ENCODE measurements around the gene GNAS.

The GNAS gene

DNA sequence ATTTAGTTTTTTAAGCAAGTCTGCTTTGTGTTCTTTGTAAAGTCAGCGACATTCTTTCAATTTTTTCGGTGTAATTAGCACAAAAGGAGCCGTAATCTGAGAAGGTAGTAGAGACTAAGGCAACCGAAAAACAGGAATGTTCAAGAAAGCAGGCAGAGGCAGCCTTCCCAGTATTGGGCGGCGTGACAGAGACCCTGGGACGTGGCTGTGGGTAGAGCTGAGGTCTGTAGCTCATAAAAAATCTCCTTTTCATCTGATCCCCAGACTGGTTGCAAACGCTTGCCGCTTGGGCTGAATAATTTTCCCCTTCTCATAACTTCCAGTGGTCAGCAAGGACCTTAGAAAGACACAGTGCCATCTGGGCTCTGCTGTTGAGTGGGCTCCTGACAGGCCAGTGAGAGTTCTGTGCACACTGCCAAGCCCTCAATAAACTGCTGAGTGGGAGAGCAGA, 30.8 kb downstream of the GNAS start:
- DNase-seq, result no peak

DNA sequence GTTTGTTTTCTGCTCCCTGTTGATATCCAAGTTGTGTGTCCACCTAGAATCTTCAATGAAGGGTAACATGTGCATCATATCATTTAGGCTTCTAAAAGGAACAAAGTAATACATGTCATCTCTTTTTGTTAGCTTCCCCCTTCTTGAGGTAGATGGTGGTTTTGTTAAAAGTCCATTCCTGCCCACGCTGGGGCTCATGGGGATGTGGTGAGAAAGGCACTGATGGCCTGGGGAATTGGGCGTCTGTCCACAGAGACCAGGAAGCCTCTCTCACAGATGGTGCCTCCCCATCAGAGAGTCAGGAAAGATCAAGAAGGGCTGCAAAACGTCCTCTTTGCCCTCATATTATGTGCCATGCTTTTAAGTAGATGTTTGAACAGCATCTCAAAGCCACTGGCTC, 32.5 kb downstream of the GNAS start:
- DNase-seq, result no peak

DNA sequence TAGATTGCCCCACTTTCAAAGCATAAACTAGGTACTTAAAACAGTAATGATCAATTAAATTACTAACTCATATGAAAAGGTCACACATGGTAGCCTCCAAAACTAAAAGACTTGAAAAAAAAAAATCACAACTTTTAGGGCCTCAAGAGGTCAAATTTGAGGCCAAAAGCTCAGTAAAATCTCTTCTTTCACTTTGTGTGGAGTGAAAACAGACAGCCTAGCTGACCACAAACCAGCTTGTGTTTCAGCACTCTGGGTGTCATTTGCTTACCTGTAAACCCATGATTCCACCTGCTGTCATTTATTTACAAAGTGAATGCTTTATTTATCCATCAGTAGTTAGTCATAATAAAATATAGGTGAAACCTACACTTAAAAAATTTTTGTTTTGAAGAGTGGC, 34.0 kb downstream of the GNAS start:
- DNase-seq, result no peak

DNA sequence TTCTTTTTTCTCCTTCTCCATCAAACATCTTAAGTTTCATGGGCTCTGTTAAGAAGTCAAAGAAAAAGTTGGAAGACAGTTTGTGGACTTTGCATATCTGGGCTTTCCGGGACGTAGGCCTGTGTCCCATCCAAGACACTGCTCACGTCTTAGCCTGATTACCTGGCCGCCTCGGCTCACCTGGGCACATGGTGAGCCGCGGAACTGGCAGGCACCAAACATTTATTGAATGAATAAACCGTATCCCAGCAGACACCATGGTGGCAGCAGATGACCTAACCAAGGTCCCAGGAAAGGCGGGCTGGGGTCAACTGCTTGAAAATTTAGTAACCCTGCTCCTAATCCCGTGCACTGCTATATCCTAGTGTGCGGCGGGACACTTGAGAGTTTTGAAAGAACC, 35.6 kb downstream of the GNAS start:
- no peak for DNase-seq

DNA sequence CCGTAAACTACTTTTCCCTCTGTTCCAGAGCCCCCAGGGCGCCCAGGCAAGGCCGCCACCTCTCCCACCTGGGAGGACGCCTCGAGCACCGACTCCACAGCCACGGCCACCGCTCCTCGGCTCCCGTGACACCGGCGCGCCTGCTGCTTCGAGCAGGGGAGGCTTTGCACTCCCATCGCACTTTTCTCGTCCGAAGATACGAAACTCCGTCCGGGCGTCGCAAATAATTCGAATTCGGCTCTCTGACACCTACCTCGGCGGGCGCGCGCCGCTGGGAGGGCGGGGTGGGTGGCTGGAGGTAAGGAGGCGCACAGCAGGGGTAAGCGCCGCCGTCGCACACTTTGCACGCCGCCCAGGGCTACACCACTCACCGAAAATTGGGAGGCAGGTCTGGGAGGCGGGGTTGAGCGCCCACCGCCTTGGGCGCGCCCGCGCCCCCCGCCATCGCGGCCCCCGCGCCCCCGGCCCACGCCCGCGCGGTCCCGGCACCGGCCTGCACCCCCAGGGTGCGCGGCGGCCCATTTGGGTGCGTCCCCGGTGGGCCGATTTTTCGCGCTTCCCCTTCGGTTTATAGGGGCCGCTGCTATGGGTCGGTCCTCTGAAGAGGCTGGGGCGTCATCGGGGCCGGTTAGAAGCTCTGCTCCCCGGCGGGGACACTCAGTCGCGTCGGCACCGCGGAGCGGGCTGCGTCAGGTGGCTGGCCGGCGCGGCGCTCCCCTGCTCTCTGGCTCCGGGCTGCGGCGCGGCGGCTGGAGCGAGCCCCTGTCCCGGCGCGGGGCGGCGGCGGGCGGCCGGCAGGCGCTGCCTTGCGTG, 36.2 kb downstream of the GNAS start:
- peak; percentile 61 for DNase-seq

DNA sequence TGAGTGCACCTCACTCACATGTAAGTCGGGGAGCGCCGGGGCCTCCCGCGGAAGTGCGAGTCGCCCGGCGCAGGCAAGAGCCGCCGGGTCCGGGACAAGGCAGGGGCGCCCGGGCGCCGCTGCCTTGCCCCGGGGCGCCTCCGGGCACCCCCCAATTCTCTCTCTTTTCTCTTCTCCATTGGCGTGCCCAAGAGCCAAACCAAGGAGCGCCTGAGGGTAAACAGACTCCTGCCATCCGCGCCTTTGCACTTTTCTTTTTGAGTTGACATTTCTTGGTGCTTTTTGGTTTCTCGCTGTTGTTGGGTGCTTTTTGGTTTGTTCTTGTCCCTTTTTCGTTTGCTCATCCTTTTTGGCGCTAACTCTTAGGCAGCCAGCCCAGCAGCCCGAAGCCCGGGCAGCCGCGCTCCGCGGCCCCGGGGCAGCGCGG, 36.8 kb downstream of the GNAS start:
- DNase-seq, result no peak

DNA sequence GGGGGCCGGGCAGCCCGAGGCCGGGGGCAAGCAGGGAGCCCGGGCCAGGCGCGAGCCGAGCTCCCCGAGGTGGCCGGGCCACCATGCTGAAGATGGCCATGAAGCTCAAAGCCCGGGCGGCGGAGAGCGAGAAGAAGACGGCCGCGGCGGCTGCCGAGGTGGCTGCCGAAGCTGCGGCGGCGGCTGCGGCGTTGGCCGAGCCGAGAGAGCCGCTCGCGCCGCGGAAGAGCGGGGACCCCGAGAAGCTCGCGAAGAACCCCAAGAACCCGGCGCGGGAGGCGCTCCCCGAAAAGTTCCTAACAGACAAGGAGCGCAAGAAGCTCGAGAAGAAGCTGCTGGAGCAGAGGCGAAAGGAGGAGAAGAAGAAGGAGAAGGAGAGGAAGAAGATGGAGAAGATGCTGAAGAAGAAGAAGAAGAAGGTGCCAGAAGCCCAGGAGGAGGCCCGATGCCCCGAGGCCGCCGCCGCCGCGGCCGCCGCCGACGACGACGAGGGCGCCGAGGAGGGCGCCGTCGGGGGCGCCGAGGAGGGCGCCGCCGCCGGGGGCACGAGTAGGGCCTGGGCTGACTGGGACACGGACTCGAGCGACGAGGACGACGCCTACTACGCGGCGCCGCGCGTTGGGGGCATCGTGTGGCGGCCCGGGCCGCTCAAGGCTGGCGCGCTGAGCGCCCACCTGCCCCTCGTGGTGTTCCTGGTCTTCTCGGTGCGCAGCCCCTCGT, 37.4 kb downstream of the GNAS start:
- no peak for DNase-seq

DNA sequence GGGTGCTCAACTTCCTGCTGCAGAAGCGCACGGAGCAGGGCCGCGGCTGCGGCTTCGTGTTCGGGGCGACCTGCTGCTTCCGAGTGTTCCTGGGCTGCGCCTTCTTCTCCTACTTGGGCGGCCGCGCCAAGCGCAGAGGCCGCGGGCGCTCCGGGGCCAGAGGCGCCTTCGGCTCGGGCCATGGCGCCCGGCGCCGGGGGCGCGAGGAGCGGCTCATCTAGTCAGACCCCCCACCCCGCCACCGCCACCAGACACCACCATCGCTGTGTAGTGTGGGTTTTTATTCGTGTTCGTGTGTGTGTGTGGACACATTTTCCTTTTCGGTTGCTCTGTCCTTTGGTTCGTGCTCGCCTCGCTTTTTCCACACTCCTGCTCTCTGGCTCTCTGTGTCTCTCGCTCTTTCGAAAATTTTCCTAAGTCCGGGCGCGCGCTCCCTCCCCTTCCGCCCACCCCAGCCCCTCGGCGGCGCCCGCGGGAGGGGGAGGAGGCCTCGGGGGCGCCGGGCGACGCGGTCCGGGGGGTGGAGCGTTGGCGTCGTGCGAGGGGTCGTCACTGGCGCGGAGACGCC, 38.1 kb downstream of the GNAS start:
- peak; percentile 72 for DNase-seq

DNA sequence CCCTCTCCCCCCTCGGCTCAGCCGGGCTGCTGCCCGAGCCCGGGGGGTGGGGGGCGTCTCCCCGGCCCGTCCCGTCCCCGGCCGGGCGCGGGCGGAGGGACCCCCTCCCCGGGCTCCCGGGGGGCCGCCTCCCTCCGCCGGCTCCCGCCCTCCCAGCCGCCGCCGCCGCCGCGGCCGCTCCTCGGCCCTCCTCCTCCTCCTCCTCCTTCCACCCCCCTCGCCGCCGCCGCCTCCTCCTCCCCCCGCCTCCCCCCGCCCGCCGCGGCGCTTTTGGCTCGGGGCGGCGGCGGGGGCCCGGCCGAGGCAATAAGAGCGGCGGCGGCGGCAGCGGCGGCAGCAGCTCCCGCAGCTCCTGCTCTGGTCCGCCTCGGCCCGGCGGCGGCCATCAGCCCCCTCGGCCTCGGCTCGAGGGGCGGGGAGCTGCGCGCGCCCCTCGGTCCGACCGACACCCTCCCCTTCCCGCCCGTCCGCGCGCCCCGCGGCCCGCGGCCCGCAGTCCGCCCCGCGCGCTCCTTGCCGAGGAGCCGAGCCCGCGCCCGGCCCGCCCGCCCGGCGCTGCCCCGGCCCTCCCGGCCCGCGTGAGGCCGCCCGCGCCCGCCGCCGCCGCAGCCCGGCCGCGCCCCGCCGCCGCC, 38.7 kb downstream of the GNAS start:
- DNase-seq, result peak; percentile 72

DNA sequence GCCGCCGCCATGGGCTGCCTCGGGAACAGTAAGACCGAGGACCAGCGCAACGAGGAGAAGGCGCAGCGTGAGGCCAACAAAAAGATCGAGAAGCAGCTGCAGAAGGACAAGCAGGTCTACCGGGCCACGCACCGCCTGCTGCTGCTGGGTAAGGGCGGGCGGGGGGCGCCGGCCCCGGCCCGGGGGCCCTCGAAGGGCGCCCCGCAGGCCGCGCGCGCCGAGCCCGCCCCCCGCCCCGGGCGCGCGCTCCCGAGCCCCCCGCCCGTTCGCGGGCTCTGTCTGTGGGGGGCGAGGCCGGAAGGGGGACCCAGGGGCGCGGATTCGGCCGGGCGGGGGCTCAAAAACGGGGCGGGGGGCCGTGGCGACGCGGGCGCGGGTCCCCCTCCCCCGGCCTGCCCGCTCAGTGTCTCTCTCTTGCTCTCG, 39.2 kb downstream of the GNAS start:
- peak; percentile 45 for DNase-seq

DNA sequence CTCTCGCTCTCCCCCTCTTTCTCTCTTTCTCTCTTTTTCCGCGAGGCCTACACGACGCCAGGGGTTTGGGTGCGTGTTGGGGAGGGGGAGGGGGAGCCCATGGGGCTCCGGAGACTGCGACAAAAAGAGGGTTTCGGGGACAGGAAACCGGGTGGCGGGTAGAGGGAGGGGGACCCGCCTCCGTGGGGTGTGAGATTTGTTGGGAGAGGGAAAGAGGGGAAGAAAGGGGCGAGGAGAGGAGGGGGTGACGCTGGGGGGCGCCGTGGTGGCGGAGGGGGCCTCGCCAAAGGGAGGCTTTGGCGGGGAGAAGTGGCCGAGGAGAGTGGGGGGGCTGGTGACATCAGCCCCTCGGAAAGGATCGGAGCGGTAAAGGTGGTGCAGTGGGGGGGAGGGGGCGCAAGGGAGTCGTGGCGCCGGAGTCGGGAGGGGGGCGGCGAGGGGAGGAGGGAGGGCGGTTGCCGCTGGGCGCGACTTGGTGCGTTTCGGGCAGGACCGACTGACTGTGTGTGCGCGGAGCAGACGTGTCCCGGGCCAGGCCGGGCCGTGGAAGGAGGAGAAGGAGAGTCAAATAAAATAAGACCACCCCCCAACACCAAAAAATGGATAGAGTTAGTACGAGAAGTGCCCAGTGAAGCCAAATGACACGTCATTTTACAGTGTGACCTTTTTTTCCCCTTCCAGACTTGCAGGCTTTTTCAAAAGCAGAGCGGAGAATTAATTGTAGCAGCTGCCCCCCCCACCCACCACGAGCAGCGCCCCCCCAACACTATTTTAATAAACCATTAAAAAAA, 39.8 kb downstream of the GNAS start:
- DNase-seq, result peak; percentile 74

DNA sequence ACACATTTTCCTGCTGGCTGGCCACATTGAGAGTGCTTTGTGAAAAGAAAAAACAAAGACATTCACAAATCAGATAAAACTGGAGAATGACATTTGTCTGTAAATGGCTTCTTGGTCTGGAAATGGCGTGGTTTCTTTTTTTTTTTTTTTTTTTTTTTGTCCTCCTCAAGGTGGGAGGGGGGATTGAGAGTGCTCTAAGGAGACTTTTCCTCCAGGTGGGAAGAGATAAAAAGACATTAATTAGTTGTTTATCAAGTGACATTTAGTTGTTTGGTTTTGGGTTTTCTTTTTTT, 40.4 kb downstream of the GNAS start:
- peak; percentile 45 for DNase-seq

DNA sequence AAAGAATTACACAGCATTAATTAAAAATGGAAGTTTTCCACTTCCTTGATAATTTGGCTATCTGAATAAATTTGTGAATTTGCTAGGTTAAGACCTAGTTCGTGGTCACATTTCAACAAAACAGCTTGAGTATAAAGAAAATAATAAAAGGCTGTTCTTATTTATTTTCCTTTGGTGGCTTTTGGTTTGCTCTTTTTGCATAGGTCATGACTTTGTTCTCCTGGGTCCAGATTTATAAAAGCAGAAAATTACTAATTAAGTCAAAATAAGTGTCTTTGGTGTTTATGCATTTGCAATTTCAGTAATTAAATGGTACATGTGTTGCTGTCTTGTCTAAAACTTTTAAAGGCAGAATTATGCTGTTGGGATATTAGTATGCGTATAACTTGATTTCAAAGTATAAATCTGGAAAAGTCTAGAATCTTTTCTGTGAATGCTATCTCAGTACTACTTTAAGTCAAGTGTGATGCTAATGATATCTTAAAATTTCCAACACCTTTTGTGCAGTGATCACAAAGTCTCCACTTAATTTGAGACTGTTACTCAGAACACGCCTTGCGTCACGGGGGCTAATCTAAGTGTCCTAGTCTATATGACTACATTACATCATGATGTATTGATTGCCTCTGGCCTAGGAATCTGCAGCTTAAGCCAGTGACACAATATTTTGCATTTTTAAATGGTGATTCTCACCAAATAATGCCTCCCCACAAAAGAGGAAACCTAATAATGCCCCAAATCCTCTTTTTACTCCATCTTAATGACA, 41.0 kb downstream of the GNAS start:
- DNase-seq, result no peak

DNA sequence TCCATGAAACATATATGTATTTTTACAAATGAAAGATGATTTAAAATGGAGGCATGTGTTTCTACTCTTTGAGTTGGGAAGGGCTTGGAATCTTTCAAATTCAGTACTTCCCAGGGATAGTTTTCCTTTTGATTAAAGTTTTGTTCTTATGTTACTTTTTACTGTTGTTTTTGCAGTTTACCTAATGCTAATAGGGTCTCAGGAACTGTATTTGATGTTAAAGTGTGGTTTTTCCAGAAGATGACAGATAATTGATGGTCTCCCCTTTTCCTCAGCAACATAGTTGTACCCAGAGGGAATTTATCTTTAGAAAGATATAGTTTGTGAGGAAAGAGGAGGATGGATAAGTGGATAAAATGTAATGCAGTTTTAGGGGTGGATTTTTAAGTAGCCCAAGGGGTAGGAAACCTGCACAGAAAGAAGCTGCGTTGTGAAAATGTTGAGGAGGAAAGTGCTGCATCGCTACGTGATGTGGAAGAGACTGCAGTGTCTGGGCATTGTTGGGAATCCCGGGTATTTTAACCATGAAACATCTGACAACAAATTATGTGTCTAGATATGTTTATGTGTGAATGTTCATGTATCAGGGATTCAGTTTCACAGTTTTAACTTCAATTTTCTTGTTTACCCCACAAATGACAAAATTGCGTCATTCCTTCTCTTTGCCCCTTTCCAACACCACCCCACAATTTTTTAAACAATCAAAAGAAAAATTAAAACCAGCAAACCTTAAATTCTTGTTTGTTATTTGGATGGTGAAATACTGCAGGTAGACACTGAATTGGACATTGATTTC, 42.3 kb downstream of the GNAS start:
- no peak for DNase-seq

DNA sequence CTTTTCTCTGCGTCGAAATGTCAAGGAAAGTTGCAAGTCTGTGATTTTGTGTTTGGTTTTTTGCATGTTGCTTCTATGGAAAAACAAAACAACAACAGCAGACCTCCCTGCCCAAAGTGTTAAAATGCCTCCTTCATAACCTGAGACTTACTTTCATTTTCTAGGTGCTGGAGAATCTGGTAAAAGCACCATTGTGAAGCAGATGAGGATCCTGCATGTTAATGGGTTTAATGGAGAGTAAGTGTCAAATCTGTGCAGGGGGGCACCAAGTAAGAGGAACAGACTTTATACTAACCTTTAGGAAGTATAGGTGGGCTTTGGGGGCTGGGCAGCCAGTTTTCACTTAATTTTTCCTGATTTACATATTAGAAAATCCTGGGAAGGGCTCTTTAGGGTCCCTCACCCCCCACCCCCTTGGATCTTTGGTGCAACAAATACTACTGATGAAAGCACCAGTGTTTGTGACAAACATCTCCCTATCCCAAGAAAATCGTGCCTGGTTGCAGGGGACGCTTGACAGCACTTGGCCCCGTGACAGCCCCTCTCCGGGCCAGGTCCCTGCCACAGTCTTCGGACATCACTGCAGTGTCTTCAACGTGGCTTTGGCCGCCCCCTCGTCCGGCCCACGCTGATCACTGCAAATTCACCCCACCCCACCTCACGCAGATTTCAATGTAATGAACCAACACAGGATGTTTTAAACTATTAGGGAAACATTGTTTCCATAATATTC, 43.1 kb downstream of the GNAS start:
- no peak for DNase-seq

DNA sequence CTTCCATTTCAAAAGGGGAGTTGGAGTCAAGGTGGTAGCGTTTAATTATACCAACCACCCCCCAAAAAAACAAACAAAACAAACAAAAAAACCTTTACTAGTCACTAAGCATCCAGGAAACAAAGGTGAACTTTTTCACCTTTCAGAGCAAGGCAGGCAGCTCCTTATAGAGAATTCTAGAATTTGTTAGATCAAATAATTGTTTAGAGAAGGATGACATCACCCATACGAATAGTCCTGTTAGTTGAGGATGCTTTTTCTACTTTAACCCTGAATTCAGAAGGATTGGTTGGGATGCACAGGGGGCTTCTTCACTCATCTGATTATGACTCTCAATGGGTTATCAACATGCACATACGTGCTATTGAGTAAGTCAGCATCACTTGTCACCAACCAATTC, 44.3 kb downstream of the GNAS start:
- DNase-seq, result no peak

DNA sequence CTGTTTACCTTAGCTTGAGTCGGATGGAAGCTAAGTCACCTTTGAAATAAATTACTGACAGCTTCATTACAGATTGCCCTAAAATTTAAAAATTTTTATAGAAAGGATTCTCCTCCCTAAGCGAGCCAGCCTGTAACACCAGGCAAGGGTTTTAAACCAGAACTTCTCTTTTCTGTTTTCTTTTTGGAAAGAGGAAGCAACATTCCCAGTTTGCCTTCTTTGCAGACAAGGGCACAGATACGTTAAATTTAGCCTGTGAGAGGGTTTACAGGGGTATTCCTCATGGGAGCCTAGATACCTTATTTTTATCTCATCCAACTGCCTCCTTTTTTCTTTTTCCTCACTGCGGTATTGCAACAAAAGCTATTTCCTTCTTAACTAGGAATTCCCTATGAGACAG, 45.0 kb downstream of the GNAS start:
- DNase-seq, result no peak

DNA sequence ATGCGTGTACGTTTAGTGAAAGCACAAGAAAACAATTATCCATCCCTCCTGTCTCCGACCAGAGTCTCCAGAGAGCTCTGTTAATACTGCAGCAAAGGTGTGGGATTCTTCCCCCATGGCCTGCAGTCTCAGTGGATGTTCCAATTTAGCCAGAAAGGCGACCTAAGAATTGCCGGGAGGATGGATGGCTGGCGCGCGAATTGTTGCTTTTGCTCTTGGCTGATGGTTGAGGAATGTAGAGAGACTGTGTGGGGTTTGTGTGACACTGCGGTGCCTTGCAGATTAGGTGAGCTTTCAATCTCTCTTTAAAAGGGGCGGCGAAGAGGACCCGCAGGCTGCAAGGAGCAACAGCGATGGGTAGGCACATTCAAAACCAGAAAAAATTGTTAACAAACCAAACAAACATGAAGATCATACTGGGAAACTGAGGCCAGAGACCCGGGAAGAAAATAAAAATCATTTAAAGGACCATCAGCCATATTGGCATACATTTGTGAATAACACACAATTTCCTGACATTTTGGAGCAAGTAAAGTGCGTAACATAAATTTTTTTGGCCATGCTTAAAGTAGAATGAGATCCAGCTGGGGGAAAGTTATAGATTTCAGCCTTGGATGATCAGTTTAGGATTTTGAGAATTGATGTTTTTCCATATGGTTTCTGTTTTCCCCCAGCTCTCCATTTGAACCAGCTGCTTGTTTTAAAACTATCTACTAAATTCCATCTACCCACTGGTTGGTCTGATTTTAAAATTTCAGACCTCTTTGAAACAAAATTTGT, 46.3 kb downstream of the GNAS start:
- DNase-seq, result no peak

DNA sequence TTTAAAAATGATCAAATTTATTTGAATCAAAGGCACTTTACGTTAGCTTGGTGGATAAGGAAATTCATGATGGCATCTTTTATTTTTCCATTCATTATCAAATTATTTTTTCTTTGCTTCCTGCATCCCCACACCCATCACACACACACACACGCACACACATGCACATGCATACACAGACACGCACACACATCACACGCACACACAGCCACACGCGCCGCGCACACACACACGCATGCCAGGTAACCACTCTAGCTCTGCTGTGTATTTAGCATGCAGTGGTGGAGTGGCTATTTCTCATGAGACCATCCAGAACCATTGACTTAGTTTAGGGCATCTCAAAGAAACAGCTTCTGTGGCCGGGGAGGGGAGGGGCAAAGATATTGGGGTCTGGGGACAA, 47.0 kb downstream of the GNAS start:
- DNase-seq, result no peak

DNA sequence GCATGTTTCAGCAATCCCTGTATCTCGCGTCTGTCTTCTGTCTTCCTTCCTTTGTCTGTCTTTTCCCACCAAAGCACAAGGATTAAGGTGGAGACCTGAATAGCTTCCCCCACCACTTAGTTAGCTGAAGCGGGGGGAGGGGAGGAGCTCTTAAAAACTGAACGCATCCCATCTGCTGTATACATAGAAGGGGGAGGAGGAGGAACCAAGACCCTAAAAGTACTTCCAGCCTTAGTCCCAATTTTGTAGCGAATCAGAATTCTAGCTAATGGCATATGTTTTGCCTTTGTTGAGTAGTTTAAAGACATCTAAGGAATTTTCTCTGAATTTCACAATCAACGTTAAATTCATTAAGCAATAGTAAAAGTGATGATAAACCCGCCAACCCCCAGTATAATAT, 47.9 kb downstream of the GNAS start:
- DNase-seq, result no peak
